ENCODE results near the gene RANBP9.

RANBP9 gene

GRCh38 chr6:13677878-13678254 is 33.8 kb downstream of the RANBP9 start:
- DNase-seq = no peak

- DNase-seq = no peak
Measured at GRCh38 chr6:13676551-13677156, 35.0 kb downstream of the RANBP9 start.

- DNase-seq = no peak
Measured at GRCh38 chr6:13674533-13675190, 37.0 kb downstream of the RANBP9 start.

- no peak for DNase-seq
Measured at GRCh38 chr6:13673825-13674444, 37.7 kb downstream of the RANBP9 start.

- DNase-seq = no peak
Measured at GRCh38 chr6:13673368-13673767, 38.3 kb downstream of the RANBP9 start.

- DNase-seq = no peak
Measured at GRCh38 chr6:13672904-13673303, 38.7 kb downstream of the RANBP9 start.

GRCh38 chr6:13671548-13672127 is 40.0 kb downstream of the RANBP9 start:
- DNase-seq = no peak

- no peak for DNase-seq
Measured at GRCh38 chr6:13669476-13669875, 42.2 kb downstream of the RANBP9 start.

GRCh38 chr6:13668291-13668928 is 43.2 kb downstream of the RANBP9 start:
- no peak for DNase-seq

- DNase-seq = no peak
Measured at GRCh38 chr6:13667655-13668054, 44.0 kb downstream of the RANBP9 start.

GRCh38 chr6:13666194-13667105 is 45.2 kb downstream of the RANBP9 start:
- DNase-seq = no peak

GRCh38 chr6:13664703-13665352 is 46.8 kb downstream of the RANBP9 start:
- no peak for DNase-seq

GRCh38 chr6:13663986-13664385 is 47.6 kb downstream of the RANBP9 start:
- no peak for DNase-seq

- no peak for DNase-seq
Measured at GRCh38 chr6:13662651-13663334, 48.8 kb downstream of the RANBP9 start.

- no peak for DNase-seq
Measured at GRCh38 chr6:13661647-13662046, 50.0 kb downstream of the RANBP9 start.

- no peak for DNase-seq
Measured at GRCh38 chr6:13660893-13661292, 50.7 kb downstream of the RANBP9 start.

GRCh38 chr6:13660273-13660672 is 51.4 kb downstream of the RANBP9 start:
- no peak for DNase-seq

- no peak for DNase-seq
Measured at GRCh38 chr6:13655700-13656099, 55.9 kb downstream of the RANBP9 start.

GRCh38 chr6:13654496-13654895 is 57.1 kb downstream of the RANBP9 start:
- no peak for DNase-seq

GRCh38 chr6:13653296-13653695 is 58.3 kb downstream of the RANBP9 start:
- DNase-seq = no peak

- no peak for DNase-seq
Measured at GRCh38 chr6:13649393-13649792, 62.2 kb downstream of the RANBP9 start.
